ENCODE data around the gene CHD9NB.

The CHD9NB gene

GRCh38 chr16:53034306-53034705 is 18.4 kb downstream of the CHD9NB start:
- H3K4me3 ChIP-seq (replicated peaks; ENCODE audit: insufficient read depth, low read length): no peak overlapping the region
- TF ChIP-seq CTCF (IDR thresholded peaks at IDR 0.05; ENCODE audit: insufficient read depth, low read length) (no peak), GABPA (IDR thresholded peaks at IDR 0.05; ENCODE audit: low read depth) (no peak), REST (IDR thresholded peaks at IDR 0.05; ENCODE audit: insufficient replicate concordance, low read depth) (no peak), SPI1 (IDR thresholded peaks at IDR 0.05; ENCODE audit: borderline replicate concordance, low read depth) (no peak), POLR2AphosphoS5 (IDR thresholded peaks at IDR 0.05; ENCODE audit: low read depth) (no peak)
- H3K27ac ChIP-seq (replicated peaks): no peak overlapping the region
- no peak for DNase-seq (ENCODE audit: low read depth in 1 of 2, low spot score in 1 of 2)
- H3K27me3 ChIP-seq (ENCODE audit: insufficient read depth, poor library complexity, severe bottlenecking): no peaks in the 10 kb centered on the region

- Histone ChIP-seq H3K27ac (replicated peaks) (no peak overlapping the region), H3K27me3 (ENCODE audit: insufficient read depth, poor library complexity, severe bottlenecking) (no peaks in the 10 kb centered on the region), H3K4me3 (replicated peaks; ENCODE audit: insufficient read depth, low read length) (no peak overlapping the region)
- DNase-seq (ENCODE audit: low read depth in 1 of 2, low spot score in 1 of 2): no peak
- TF ChIP-seq GABPA (IDR thresholded peaks at IDR 0.05; ENCODE audit: low read depth): no peak
- TF ChIP-seq SPI1 (IDR thresholded peaks at IDR 0.05; ENCODE audit: borderline replicate concordance, low read depth): no peak
- TF ChIP-seq CTCF (IDR thresholded peaks at IDR 0.05; ENCODE audit: insufficient read depth, low read length): no peak
- TF ChIP-seq REST (IDR thresholded peaks at IDR 0.05; ENCODE audit: insufficient replicate concordance, low read depth): no peak
- no peak for TF ChIP-seq POLR2AphosphoS5 (IDR thresholded peaks at IDR 0.05; ENCODE audit: low read depth)
Measured at GRCh38 chr16:53031323-53031942, 21.3 kb downstream of the CHD9NB start.

GRCh38 chr16:53029971-53030370 is 22.7 kb downstream of the CHD9NB start:
- DNase-seq (ENCODE audit: low read depth in 1 of 2, low spot score in 1 of 2): no peak
- TF ChIP-seq POLR2AphosphoS5 (IDR thresholded peaks at IDR 0.05; ENCODE audit: low read depth): no peak
- no peak for TF ChIP-seq REST (IDR thresholded peaks at IDR 0.05; ENCODE audit: insufficient replicate concordance, low read depth)
- no peak for TF ChIP-seq SPI1 (IDR thresholded peaks at IDR 0.05; ENCODE audit: borderline replicate concordance, low read depth)
- TF ChIP-seq GABPA (IDR thresholded peaks at IDR 0.05; ENCODE audit: low read depth): no peak
- TF ChIP-seq CTCF (IDR thresholded peaks at IDR 0.05; ENCODE audit: insufficient read depth, low read length): no peak
- H3K27ac ChIP-seq (replicated peaks): no peak overlapping the region
- H3K27me3 ChIP-seq (ENCODE audit: insufficient read depth, poor library complexity, severe bottlenecking): no peaks in the 10 kb centered on the region
- H3K4me3 ChIP-seq (replicated peaks; ENCODE audit: insufficient read depth, low read length): no peak overlapping the region
